NCI-H446 treated with DMSO at 0.1 percent for 48 hours (cell line): ENCODE measurements around the gene GULP1.
A peak's percentile ranks its signal among the peaks of the same experiment; 100 is the strongest.
"Not testable (repeated sequence)": the region's sequence is repeated elsewhere in the genome, so short reads cannot be mapped to it uniquely, and the experiment has no call there.

Source experiments
- DNase-seq: peaks from one replicate; lab custom pipeline; 2025; lab: John Stamatoyannopoulos, UW

Gene GULP1

DNA sequence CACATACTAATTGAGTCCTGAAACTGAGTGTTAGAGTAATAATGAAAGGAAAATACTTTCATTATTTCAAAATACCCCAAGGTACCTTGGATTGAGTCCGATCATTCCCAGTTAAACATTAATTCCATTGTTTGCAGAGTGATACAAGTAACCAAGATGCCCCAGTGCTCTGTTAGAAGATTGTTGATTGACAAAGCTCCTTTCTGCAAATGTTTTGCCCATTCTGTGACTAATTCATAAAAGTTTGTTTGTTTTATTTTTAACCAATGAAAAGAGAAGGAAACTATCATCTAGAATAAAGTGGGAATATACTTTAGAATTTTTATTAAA, 124.0 kb downstream of the GULP1 start:
- DNase-seq: no peak

DNA sequence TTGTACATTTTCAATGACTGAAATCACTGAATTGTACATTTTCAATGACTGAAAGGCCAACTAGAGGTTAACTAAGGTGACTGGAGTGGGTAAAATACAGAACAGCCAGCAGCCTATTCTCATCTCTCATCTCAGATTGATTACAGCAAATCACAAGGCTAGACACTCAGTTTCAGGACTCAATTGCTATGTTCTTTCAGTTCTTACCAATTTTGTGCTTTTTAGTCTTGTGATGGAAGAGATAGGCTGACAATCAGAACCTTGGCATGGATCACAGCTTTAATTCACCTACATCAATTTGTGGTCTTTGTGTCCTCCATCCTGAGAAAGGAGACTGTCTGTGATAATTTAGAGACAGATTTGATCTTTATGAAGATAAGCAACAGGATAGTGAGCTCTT, 124.7 kb downstream of the GULP1 start:
- no peak for DNase-seq

DNA sequence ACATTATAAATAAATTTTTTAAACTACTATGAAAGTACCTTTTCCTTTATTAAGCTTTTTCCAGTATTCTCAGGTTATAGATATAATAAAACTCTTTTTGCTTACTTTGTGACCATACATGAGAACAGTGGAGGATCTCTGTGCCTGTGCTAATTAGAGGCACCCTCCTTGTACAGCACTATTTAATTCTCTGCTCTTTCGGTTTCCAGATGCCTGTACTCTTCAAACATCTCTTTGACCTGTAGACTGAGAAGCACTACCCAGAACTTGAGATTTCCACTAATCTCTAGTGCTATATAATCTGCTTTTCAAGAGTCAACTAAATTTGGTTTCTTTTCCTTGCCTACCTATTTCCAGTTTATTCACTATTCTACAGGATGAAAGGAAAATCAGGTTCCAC, 131.1 kb downstream of the GULP1 start:
- DNase-seq: no peak

DNA sequence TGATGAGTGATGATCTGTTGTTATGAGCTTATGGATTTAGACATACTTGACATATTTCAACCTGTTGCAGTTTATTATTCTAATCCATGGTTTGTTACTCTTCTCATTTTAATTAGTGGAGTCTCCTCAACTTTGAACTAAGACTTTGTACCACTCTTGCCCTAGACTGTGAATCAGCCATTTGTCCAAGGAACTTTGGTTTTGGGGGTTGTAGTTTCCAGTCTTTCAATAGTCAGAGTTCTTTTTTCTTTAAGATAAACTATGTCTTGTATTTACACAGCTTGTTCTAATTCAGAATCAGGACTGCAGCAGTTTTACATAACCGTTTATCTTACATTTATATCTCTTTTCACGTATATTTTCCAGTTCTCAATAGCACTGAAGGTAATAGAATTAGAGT, 133.6 kb downstream of the GULP1 start:
- no peak for DNase-seq

DNA sequence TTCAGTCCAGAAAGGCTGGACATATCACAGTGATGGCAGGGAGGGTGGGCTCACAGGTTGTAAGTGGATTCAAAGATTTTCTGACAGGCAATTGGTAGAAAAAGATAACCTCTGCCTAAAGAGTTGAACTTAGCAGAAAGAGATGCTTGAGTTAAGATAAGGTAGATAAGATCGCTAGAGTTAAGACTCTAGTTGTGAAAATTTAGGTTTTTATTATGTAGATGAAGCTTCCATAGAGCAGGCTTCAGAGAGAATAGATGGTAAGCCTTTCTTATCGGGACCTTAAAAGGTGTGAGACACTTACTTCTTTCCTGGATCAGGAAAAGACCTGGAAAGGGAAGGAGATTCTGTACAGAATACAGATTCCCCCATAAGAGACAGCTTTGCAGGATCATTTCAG, 134.4 kb downstream of the GULP1 start:
- DNase-seq: no peak

DNA sequence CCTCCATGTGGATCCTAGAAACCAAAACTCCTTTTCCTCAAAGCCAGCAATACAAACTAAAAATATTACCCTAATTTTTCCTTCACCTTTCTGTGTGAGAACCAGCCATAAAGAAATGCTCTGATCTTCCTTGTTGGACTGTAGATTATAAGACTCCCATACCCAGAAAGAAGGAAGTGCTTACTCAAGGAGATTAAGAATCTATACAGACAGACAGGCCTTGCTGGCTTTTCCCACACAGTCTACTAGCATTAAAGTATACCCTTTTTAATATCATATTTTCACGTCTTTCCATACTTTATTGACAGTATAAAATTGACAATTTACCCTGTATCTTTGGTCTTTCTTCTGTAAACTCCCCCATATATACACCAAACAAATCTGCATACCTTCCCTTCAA, 139.0 kb downstream of the GULP1 start:
- DNase-seq: no peak

DNA sequence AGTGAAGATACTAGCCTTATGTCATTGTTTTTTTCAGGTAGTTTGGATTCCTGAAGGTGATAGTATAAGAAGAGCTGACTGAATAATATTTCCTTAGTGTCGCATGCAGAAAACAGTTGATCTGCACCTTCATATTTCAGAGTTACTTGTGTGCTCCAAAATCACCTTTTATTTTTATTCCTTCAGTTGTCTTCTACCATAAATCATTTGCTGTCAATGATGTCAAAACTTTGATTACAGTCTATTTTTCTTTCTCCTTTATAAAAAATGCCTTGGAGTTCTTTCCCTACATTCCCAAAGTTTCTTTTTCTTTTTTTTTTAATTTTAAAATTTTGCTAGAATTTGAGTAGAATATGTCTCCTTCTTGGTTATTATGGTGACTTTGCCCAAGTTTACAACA, 142.3 kb downstream of the GULP1 start:
- DNase-seq: no peak

DNA sequence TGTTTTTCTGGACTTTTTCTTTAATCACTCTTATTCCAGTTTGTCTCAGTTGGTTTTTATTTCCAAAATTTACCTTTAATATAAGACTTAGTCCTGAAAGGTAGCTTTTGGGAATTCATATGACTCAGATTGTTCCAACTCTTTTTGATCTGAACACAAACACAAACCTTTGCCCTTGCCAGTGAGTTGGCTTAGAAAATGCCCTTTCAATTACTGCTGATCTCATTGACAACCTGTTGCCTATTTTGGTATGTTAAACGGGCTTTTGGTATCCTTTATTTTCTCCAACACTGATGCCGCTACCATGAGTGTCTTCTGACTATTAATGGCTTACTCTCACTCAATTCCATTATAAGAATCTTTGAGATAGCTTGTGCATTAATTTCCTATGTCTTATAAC, 143.4 kb downstream of the GULP1 start:
- no peak for DNase-seq

DNA sequence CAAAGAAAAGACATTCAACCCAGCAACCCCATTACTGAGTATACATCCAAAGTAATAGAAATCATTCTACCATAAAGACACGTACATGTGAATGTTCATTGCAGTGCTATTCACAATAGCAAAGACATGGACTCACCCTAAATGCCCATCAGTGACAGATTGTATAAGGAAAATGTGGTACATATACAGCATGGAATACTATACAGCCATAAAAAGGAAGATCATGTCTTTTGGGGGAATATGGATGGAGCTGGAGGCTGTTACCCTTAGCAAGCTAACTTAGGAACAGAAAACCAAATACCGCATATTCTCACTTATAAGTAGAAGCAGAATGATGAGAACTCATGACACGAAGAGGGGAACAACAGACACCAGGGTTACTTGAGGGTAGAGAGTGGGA, 145.9 kb downstream of the GULP1 start:
- DNase-seq: no peak

DNA sequence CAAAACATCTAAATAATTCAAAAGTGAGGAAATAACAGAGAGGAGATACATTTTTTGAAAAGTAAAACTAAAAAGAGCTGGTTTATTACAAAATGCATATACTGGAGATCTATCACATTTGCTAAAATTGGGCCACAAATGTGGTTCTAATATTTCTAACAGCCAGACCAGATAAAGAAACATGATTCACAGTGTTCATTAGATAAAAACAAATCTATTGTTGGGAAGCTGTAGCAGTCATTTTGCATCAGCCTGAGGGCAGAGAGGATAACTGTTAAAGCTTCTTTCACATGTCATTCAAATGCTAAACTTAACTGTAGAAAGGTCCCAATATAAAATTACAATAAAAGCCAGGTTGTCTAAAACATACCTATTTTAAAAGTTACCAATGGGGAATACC, 148.3 kb downstream of the GULP1 start:
- no peak for DNase-seq

DNA sequence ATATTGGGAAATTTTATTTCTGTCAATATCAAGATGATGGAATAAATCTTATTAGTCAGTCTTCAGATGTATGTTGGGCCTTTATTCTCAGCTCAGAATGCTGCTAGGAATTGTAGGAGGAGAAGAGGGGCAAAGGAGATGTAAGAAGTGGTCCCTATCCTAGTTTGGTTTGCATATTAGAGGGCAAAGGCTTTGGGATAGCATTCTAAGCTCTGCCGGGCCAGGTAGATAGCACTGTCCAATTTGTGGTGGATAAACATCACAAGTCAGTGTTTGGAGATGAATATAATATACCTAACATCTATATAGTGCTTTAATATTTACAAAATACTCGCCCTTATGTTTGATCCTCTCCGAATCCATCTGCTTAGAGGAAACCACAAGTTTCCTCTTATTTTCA, 149.2 kb downstream of the GULP1 start:
- DNase-seq: no peak

DNA sequence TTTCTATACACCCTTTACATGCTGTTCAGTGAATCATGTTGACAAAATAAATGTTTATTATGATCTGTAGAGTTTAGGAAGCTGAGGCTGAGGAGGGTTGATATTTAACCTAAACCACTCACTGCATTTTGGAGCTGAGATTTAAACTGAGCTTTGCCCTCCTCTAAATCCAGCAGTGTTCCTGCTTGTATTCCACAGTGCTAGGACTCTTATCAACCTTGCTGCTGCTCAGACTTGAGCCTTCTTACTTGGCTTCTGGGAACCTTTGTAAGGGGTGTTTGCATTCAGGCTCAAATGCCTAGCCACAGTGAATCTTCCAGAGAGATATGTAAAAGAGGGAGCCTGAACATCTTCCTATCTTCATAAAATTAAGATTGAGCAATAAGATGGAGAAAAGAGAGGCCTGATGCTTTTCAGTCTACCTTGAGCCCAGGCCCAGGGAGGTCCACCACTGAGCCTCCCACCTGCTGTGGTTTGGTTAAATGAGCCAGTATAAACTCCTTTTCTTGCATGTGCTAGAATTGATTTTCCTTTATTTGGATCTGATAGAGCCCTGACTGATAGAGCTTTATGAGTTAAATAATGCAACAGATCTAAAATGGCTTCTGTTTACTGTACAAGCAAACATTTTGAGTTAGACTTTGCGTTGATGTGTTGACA, 149.7 kb downstream of the GULP1 start:
- DNase-seq: no peak

DNA sequence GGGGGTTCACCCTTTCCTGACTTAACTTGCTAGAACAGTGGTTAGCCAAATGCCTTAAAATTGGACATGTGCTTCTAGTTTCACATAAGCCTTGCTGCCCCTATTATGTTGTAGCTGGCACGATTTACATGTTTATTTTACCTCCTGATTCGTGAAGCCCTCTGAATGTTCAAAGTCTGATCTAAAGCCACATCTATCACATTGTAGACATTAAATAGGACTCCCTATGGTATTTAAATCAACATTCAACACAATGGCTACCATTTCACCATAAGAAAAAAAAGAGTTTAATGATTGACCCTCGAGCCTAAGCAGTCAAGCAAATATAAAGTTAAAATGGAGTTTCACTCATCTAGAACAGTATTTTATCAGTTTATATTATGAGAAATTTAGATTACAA, 151.5 kb downstream of the GULP1 start:
- DNase-seq: no peak

DNA sequence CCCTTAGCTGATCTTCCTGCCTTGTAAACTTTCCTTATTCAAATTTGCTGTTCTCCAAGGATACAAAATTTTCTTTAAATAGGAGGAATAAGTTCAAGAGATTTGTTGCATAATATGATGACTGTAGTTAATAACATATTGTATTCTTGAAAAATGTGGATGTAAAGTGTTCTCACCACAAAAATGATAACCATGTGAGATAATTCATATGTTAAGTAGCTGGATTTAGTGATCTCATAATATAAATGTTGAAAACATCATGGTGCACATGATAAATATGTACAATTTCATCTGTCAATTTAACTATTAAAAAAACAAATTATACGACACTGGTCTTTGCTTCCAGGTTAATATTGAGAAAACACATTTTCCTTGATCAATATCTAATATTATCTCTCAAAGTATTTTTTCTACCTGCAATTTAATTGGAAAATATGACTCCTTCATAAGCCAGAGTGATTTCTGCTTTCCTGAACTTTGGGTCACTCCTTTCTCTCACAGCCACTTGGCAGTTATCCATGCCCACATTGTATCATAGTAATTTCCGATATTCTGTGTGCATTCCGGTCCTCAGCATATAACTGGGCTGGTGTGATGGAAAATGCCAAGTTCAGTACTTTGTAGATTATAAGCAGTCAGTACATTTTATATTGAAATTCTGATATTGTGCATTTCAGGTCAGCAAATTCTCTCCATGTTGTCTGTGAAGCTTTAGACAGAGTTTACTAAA, 152.6 kb downstream of the GULP1 start:
- no peak for DNase-seq

DNA sequence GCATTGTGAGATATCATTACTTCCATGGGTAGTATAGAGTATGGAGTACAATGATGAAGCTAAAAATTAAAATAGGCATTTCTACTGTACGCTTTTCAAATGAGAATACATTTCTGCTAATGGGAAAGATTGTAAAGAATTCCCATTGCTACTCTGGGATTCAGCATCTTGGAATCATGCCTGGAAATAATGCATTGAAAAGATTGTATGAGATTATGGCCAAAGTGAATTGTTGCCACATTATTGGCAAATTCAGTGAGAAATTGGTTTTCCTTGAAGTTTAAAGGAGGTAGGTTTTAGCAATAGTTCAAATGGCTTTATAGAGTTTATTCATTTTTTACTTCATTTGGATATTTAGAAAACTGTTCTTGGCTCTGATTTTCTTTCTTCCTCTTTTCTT, 157.9 kb downstream of the GULP1 start:
- DNase-seq: no peak

DNA sequence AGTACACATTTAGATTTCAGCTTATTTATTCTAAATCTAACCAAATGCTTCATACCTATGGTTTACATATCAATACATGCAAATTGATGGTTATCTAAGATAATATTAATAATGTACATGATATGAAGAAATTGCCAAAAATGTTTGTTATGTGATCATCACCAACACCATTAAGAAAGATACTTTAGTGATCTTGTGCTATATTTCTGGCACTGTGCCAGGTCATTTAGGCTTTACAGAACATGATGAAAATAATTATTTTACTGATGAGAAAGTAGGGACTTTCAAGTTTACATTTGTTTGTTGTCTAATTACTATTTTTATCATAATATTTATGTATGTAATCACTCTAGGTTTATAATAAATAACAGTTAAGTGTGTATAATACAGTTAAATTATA, 158.3 kb downstream of the GULP1 start:
- DNase-seq: no peak

DNA sequence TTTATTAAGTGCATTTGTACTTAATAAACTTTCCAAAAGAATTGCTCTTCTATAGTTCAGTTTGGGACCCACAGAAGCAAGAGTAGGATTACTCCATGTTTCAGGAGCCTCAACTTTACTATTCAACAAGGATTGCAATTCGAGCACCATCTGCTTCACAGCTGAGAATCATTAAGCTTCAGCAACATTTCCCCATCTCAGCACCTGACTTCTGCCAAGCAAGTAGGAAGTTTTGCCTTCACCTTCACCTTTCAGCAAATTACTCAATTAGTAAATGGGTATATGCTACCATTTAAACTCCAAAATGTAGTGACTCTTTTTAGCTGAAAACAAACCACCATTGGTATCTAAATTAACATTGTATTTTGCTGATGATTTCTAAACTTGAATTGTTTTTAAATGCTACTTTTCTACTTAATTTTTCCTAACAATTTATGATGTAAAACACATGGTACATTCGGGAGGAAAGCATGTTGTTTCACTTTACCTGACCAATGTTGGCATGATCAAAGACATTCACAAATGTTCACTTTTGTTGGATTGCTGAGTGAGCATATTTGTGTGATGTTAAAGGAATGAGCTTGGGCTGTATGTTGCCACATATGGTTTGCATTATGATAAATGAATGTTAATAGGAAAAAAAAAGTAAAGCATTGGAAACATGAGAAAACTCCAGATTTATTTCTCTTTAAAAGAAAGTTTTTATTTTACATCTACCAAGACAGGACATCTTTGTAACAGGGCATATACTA, 159.2 kb downstream of the GULP1 start:
- no peak for DNase-seq

DNA sequence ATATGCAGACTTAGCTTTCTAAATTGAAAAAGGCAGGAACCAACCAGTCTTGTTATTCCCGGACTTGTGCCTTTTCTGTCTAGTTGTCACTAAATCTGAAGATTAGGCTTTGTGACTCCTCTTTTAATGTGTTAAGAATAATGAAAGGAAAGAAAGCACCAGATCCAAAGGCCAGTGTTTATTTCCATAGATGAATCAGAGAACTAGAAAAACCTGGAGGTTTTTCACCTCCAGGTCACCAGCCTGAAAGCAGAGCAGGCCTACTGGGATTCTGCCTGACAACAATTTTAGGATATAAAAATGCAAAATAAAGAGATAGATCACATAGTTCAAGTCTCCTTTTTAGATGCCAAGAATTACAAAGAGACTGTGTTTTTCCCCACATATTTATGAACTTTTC, 160.4 kb downstream of the GULP1 start:
- DNase-seq: no peak

DNA sequence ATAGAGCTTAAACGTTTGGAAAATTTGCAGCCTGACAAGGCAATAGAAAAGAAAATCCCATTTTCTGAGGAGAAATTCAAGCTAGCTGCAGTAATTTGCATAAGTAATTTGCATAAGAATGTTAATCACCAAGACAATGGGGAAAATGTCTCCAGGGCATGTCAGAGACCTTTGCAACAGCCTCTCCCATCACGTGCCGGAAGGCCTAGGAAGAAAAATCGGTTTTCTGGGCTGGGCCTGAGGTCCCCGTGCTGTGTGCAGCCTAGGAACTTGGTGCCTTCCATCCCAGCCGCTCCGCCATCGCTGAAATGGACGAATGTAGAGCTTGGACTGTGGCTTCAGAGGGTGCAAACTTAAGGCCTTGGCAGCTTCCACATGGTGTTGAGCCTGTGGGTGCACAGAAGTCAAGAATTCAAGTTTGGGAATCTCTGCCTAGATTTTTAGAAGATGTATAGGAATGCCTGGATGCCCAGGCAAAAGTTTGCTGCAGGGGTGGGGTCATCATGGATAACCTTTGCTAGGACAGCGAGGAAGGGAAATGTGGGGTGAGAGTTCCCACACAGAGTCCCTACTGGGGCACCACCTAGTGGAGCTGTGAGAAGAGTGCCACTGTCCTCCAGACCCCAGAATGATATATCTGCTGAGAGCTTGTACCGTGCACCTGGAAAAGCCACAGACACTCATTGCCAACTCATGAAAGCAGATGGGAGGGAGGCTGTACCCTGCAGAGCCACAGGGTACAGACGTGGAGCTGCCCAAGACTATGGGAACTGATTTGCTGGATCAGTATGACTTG, 164.6 kb downstream of the GULP1 start:
- no peak for DNase-seq

DNA sequence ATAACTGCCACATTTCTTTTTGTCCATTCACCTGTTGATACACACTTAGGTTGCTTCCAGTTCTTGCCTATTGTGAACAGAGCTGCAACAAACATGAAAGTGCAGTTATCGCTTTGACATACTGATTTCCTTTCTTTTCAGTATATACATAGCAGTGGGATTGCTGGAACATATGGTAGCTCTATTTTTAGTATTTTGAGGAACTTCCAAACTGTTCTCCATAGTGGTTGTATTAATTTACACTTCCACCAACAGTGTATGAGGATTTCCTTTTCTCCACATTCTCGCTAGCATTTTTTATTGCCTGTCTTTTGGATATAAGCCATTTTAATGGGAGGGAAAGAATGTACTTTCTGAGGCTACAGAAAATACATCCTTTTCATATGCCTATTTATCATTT, 167.4 kb downstream of the GULP1 start:
- DNase-seq: no peak

DNA sequence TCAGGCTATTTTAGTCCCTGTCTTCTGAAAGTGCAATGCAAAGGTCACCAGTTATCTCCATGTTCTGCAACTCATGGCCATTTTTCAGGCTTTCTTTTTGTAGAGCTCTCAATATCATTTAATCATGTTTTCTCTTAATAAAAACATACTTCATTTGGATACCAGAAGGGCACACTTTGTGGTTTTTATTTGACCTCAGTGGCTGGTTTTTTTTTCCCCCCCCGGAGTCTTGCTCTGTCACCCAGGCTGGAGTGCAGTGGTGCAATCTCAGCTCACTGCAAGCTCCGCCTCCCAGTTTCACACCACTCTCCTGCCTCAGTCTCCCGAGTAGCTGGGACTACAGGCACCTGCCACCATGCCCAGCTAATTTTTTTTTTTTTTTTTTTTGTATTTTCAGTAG, 174.4 kb downstream of the GULP1 start:
- DNase-seq: not testable (repeated sequence)

DNA sequence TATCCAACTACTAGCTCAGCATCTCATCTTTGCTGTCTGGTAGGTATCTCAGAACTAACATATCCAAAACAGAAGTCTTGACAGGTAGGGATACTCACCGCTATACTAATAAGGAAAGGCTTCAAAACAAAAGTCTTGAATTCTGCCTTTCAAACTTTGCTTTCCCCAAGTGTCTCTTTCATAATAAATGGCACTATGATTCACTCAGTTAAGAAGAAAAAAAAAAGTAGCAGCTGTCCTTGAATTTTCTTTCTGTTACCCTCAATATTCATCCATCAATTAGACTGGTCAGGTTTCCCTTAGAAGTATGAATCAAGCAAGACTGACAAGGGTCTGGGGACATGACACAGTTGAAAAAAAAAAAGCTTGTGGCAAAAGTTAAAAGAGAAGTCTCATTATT, 175.1 kb downstream of the GULP1 start:
- DNase-seq: peak; percentile 9

DNA sequence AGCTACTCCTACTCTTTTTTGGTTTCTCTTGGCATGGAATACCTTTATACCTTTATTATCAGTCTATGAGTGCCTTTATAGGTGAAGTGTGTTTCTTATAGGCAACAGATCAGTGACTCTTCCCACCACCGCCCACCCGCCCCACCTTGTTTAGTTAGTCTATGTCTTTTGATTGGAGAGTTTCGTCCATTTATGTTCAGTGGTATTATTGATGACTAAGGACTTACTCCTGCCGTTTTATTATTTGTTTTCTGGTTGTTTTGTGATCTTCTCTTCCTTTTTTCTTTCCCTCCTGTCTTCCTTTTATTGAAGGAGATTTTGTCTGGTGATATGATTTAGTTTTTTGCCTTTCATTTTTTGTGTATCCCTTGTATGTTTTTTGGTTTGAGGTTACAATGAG, 179.5 kb downstream of the GULP1 start:
- no peak for DNase-seq
